ENCODE data around the gene KCNE1.

DNA sequence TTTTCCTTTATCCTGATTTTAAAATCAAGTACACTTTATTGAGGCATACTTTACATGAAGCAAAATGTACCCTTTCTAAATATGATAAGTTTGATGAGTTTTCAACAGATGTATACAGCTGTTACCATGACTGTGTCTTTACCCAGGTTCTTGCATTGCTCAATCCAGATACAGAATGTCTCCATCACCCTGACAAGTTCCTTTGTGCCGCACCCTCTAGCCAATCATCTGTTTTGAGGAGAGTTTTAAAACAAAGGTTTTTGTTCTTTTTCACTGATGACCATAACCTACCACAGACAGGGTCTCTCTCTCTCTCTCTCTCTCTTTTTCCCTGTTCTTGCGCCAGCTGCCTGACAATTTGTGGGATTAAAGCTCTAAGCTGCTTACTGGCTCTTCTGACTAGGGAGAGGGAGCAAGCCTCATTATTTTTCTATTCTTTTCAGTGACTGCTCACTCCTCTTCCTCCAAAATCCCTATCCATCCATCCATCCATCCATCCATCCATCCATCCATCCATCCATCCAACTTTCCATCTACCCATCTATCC, 1.2 kb upstream of the KCNE1 start:
- no peak for TF ChIP-seq CTCF (conservative IDR thresholded peaks at IDR 0.05; ENCODE audit: low read depth, low read length)
- TF ChIP-seq EZH2 (IDR thresholded peaks at IDR 0.05; ENCODE audit: borderline replicate concordance, low read depth, low read length, poor library complexity, severe bottlenecking), result no peak
